Epithelial cell of esophagus (primary cell): Measurements from ENCODE around the gene CLDN4.
"Not testable (repeated sequence)": the region's sequence is repeated elsewhere in the genome, so short reads cannot be mapped to it uniquely, and the experiment has no call there.

Source experiments
- DNase-seq: peaks from one replicate; pipeline ENCODE4 v3.0.0; 2010; ENCODE audit warnings: low read depth
- H3K4me3 ChIP-seq: 2 replicates; pipeline ENCODE4 v1.5.1; 2011; ENCODE audit warnings: mild to moderate bottlenecking, low read length, control low read depth
- CTCF ChIP-seq: IDR thresholded peaks from 2 replicates; pipeline ENCODE4 v1.5.1; 2011; ENCODE audit warnings: low read depth, mild to moderate bottlenecking, low read length, control low read depth, inconsistent platforms; ENCODE audit not compliant: insufficient read depth; ENCODE audit errors: missing control alignments

Gene CLDN4

GRCh38 chr7:73831834-73832651, 1.2 kb downstream of the CLDN4 start:
- peak; percentile 93 for DNase-seq
- peak overlapping the region; percentile 62 for H3K4me3 ChIP-seq
- TF ChIP-seq CTCF = no peak

GRCh38 chr7:73832806-73833205, 2.0 kb downstream of the CLDN4 start:
- peak; percentile 45 for DNase-seq
- no peak for TF ChIP-seq CTCF
- peak overlapping the region; percentile 62 for H3K4me3 ChIP-seq

- H3K4me3 ChIP-seq = no peak overlapping the region
- peak; percentile 74 for DNase-seq
- TF ChIP-seq CTCF = no peak
Observed at GRCh38 chr7:73833251-73833919, 2.6 kb downstream of the CLDN4 start.

GRCh38 chr7:73834626-73835191, 3.9 kb downstream of the CLDN4 start:
- H3K4me3 ChIP-seq = no peak overlapping the region

GRCh38 chr7:73837167-73837566, 6.4 kb downstream of the CLDN4 start:
- not testable (repeated sequence) for DNase-seq, H3K4me3 ChIP-seq

More at GRCh38 chr7:73834626-73835191, 3.9 kb downstream of the CLDN4 start:
- no peak for DNase-seq
- TF ChIP-seq CTCF = no peak

GRCh38 chr7:73838642-73839041, 7.8 kb downstream of the CLDN4 start:
- no peak overlapping the region for H3K4me3 ChIP-seq
- no peak for TF ChIP-seq CTCF
- peak; percentile 86 for DNase-seq

- TF ChIP-seq CTCF = no peak
- no peak for DNase-seq
Observed at GRCh38 chr7:73839290-73839689, 8.5 kb downstream of the CLDN4 start.

More at GRCh38 chr7:73839290-73839689, 8.5 kb downstream of the CLDN4 start:
- no peak overlapping the region for H3K4me3 ChIP-seq
